H1 (cell line): Measurements from ENCODE around the gene NPFFR1. TPM values are rescaled to one million over a fixed set of nuclear protein-coding genes. Genes with fewer than 3 reads are reported as not detected.

ENCODE experiments used
- CTCF ChIA-PET: fragments of 300-600 bp; sonication (Branson Sonifier 250); formaldehyde crosslinking; loops from one replicate; lab custom pipeline; 2021; ENCODE audit not compliant: partially characterized antibody; lab: Charles Lee
- POLR2A ChIA-PET: fragments of 300-600 bp; sonication (Branson Sonifier 250); formaldehyde crosslinking; loops from one replicate; lab custom pipeline; 2021; ENCODE audit warnings: inconsistent platforms; ENCODE audit not compliant: partially characterized antibody; lab: Charles Lee
- DNase-seq, 2 experiments: peaks; one replicate each; pipeline versions ENCODE4 v3.0.0 to v3.0.0-alpha.2; 2010 to 2022; ENCODE audit warnings: low spot score in 2 of 2, low read depth in 1 of 2, mixed read lengths in 1 of 2
- FAIRE-seq: peaks from 2 replicates; lab custom pipeline; 2011; peaks lifted over from hg19 to GRCh38; lab: Jason Lieb, UNC
- H2AFZ ChIP-seq: 2 replicates; pipeline ENCODE4 v1.8.1; 2012; ENCODE audit warnings: low read length, inconsistent platforms
- H2AK5ac ChIP-seq: 2 replicates; pipeline ENCODE4 v1.6.1; 2013; ENCODE audit warnings: low read depth, low read length
- H2BK120ac ChIP-seq: replicated peaks from 2 replicates; pipeline ENCODE3; 2013; ENCODE audit warnings: low read depth, low read length, inconsistent platforms
- H2BK12ac ChIP-seq: 2 replicates; pipeline ENCODE4 v1.6.1; 2013; ENCODE audit warnings: low read depth, low read length
- H2BK15ac ChIP-seq: 2 replicates; pipeline ENCODE4 v1.6.1; 2013; ENCODE audit warnings: low read length
- H2BK20ac ChIP-seq: 2 replicates; pipeline ENCODE4 v1.6.1; 2013; ENCODE audit warnings: low read length
- H2BK5ac ChIP-seq: 2 replicates; pipeline ENCODE4 v1.6.1; 2013; ENCODE audit warnings: low read depth, low read length
- H3K14ac ChIP-seq: 2 replicates; pipeline ENCODE4 v1.6.1; 2013; ENCODE audit warnings: inconsistent platforms; ENCODE audit not compliant: insufficient read length
- H3K18ac ChIP-seq: 2 replicates; pipeline ENCODE4 v1.6.1; 2013; ENCODE audit warnings: low read length; ENCODE audit errors: extremely low read depth
- H3K23ac ChIP-seq: 2 replicates; pipeline ENCODE4 v1.6.1; 2013; ENCODE audit warnings: inconsistent platforms; ENCODE audit not compliant: insufficient read length
- H3K23me2 ChIP-seq: 2 replicates; pipeline ENCODE4 v1.6.1; 2013; ENCODE audit warnings: low read depth, low read length
- H3K27ac ChIP-seq: 2 replicates; pipeline ENCODE4 v1.6.1; 2011; ENCODE audit warnings: low read depth, low read length, inconsistent platforms
- H3K27me3 ChIP-seq, 4 experiments: replicated peaks in 1 of 4; 1 replicate in 1 of 4; 2 replicates in 3 of 4; pipeline versions ENCODE4 v1.6.1 to v1.8.1; 2011 to 2013; ENCODE audit warnings: low read length in 3 of 4, mild to moderate bottlenecking in 3 of 4, inconsistent platforms in 2 of 4, mixed read lengths in 2 of 4, moderate library complexity in 1 of 4; ENCODE audit not compliant: control insufficient read depth in 3 of 4, insufficient read depth in 3 of 4; ENCODE audit errors: extremely low read depth in 1 of 4
- H3K36me3 ChIP-seq, 4 experiments: 2 replicates each; pipeline versions ENCODE4 v1.6.1 to v1.8.1; 2011 to 2013; ENCODE audit warnings: mild to moderate bottlenecking in 4 of 4, low read length in 3 of 4, moderate library complexity in 2 of 4, control low read depth in 1 of 4, inconsistent platforms in 1 of 4; ENCODE audit not compliant: insufficient read depth in 4 of 4, control insufficient read depth in 2 of 4
- H3K4ac ChIP-seq: replicated peaks from 2 replicates; pipeline ENCODE3; 2013; ENCODE audit warnings: low read length, low read depth, mixed read lengths, inconsistent platforms; ENCODE audit not compliant: insufficient read length
- H3K4me1 ChIP-seq, 4 experiments: replicated peaks in 1 of 4; 1 replicate in 1 of 4; 2 replicates in 3 of 4; pipeline versions ENCODE4 v1.6.1 to v1.8.1; 2011 to 2013; ENCODE audit warnings: low read length in 3 of 4, inconsistent platforms in 2 of 4, mixed read lengths in 1 of 4; ENCODE audit not compliant: insufficient read depth in 4 of 4, control insufficient read depth in 3 of 4
- H3K4me2 ChIP-seq, 2 experiments: 2 replicates each; pipeline versions ENCODE4 v1.6.1 to v1.8.1; 2011 to 2013; ENCODE audit warnings: low read depth in 2 of 2, low read length in 2 of 2, control low read depth in 1 of 2, inconsistent platforms in 1 of 2, mild to moderate bottlenecking in 1 of 2; ENCODE audit not compliant: insufficient read depth in 1 of 2
- H3K4me3 ChIP-seq, 4 experiments: fragments of 200-600, 300-600 bp in 1 of 4; sonication (generic), shearing (Covaris generic), sonication (Bioruptor Twin) in 1 of 4; 2 replicates each; pipeline versions ENCODE4 v1.5.1 to v1.8.1; 2011 to 2016; ENCODE audit warnings: low read length in 4 of 4, low read depth in 3 of 4, control low read depth in 2 of 4, inconsistent platforms in 2 of 4, mild to moderate bottlenecking in 2 of 4, mixed read lengths in 1 of 4, moderate library complexity in 1 of 4; ENCODE audit not compliant: insufficient read depth in 2 of 4; ENCODE audit errors: extremely low read depth in 1 of 4
- H3K56ac ChIP-seq: replicated peaks from 2 replicates; pipeline ENCODE3; 2013; ENCODE audit warnings: low read depth, mild to moderate bottlenecking, mixed read lengths, low read length, inconsistent platforms; ENCODE audit not compliant: insufficient read length
- H3K79me1 ChIP-seq: 2 replicates; pipeline ENCODE4 v1.6.1; 2013; ENCODE audit warnings: low read depth, low read length, control low read depth
- H3K79me2 ChIP-seq, 2 experiments: 2 replicates each; pipeline versions ENCODE4 v1.6.1 to v1.8.1; 2012 to 2013; ENCODE audit warnings: low read length in 2 of 2, mild to moderate bottlenecking in 2 of 2, inconsistent platforms in 1 of 2; ENCODE audit not compliant: insufficient read depth in 2 of 2, control insufficient read depth in 1 of 2
- H3K9ac ChIP-seq, 4 experiments: replicated peaks in 1 of 4; 1 replicate in 1 of 4; 2 replicates in 3 of 4; pipeline versions ENCODE4 v1.6.1 to v1.8.1; 2011 to 2013; ENCODE audit warnings: low read depth in 3 of 4, low read length in 3 of 4, control low read depth in 2 of 4, mild to moderate bottlenecking in 2 of 4, moderate library complexity in 2 of 4, inconsistent platforms in 1 of 4; ENCODE audit errors: extremely low read depth in 1 of 4
- H3K9me3 ChIP-seq, 2 experiments: 2 replicates each; pipeline versions ENCODE4 v1.6.1 to v1.8.1; 2012 to 2013; ENCODE audit warnings: mild to moderate bottlenecking in 2 of 2, moderate library complexity in 2 of 2, control low read depth in 1 of 2, inconsistent platforms in 1 of 2, low read depth in 1 of 2, low read length in 1 of 2, mixed read lengths in 1 of 2; ENCODE audit not compliant: insufficient read depth in 2 of 2
- H4K20me1 ChIP-seq, 2 experiments: replicated peaks in 1 of 2; 2 replicates each; pipeline versions ENCODE3 to v1.8.1; 2011 to 2013; ENCODE audit warnings: inconsistent platforms in 2 of 2, low read length in 2 of 2, mild to moderate bottlenecking in 1 of 2; ENCODE audit not compliant: insufficient read depth in 2 of 2, control insufficient read depth in 1 of 2
- H4K5ac ChIP-seq: 2 replicates; pipeline ENCODE4 v1.6.1; 2013; ENCODE audit warnings: low read length, low read depth, mixed read lengths, inconsistent platforms; ENCODE audit not compliant: insufficient read length
- H4K8ac ChIP-seq: 2 replicates; pipeline ENCODE4 v1.8.0; 2013; ENCODE audit warnings: mild to moderate bottlenecking, moderate library complexity, low read length, inconsistent platforms; ENCODE audit not compliant: insufficient read depth; ENCODE audit errors: extremely low read depth
- H4K91ac ChIP-seq: replicated peaks from 2 replicates; pipeline ENCODE3; 2013; ENCODE audit warnings: low read length, mixed read lengths, inconsistent platforms; ENCODE audit not compliant: insufficient read length
- ASH2L ChIP-seq: fragments of 200-600, 300-600 bp; sonication (generic); IDR thresholded peaks from one replicate; pipeline ENCODE4 v1.7.1; 2017; ENCODE audit warnings: low read length
- BACH1 ChIP-seq: IDR thresholded peaks from 2 replicates; pipeline ENCODE4 v1.6.1; 2012; ENCODE audit warnings: low read length, improper control_type of control experiment
- CBX8 ChIP-seq: fragments of 300-800, 300-1000 bp; sonication (generic); IDR thresholded peaks from 2 replicates; pipeline ENCODE4 v1.7.1; 2016; ENCODE audit warnings: low read depth, low read length, borderline replicate concordance
- CHD1 ChIP-seq: IDR thresholded peaks from 2 replicates; pipeline ENCODE4 v1.6.1; 2012; ENCODE audit warnings: low read depth, low read length, improper control_type of control experiment
- CTBP2 ChIP-seq: IDR thresholded peaks from 2 replicates; pipeline ENCODE4 v1.7.0; 2011; ENCODE audit warnings: borderline replicate concordance, mild to moderate bottlenecking, moderate library complexity, mixed read lengths, low read length; ENCODE audit not compliant: insufficient read depth, insufficient read length
- EZH2 ChIP-seq: fragments of 200-600 bp; sonication (generic); IDR thresholded peaks from 2 replicates; pipeline ENCODE4 v1.7.1; 2012; ENCODE audit warnings: low read depth, mild to moderate bottlenecking, moderate library complexity, low read length, inconsistent platforms; ENCODE audit not compliant: severe bottlenecking
- KDM1A ChIP-seq: fragments of 200-600, 300-600 bp; sonication (generic); IDR thresholded peaks from 2 replicates; pipeline ENCODE4 v1.7.1; 2016; ENCODE audit warnings: mild to moderate bottlenecking, low read length, borderline replicate concordance
- PHF8 ChIP-seq: fragments of 200-600 bp; sonication (generic); conservative IDR thresholded peaks from 2 replicates; pipeline ENCODE4 v1.7.1; 2012; ENCODE audit warnings: low read depth, mild to moderate bottlenecking, inconsistent platforms, low read length, moderate library complexity
- POLR2A ChIP-seq, 2 experiments: IDR thresholded peaks; 1 replicate in 1 of 2; 2 replicates in 1 of 2; pipeline ENCODE4 v1.6.1; 2011; ENCODE audit warnings: low read depth in 2 of 2, low read length in 2 of 2, mild to moderate bottlenecking in 2 of 2; ENCODE audit errors: control extremely low read depth in 1 of 2
- POLR2AphosphoS5 ChIP-seq: IDR thresholded peaks from 2 replicates; pipeline ENCODE4 v1.6.1; 2011; ENCODE audit warnings: low read depth, low read length
- POU5F1 ChIP-seq: IDR thresholded peaks from 2 replicates; pipeline ENCODE4 v1.6.1; 2011; ENCODE audit warnings: low read depth, mild to moderate bottlenecking, low read length, moderate library complexity
- SIN3A ChIP-seq, 2 experiments: IDR thresholded peaks in 1 of 2; conservative IDR thresholded peaks in 1 of 2; 2 replicates each; pipeline ENCODE4 v1.6.1; 2011 to 2012; ENCODE audit warnings: low read length in 2 of 2, improper control_type of control experiment in 1 of 2, low read depth in 1 of 2, mild to moderate bottlenecking in 1 of 2
- TBP ChIP-seq: IDR thresholded peaks from 2 replicates; pipeline ENCODE4 v1.6.1; 2011; ENCODE audit warnings: low read depth, low read length, improper control_type of control experiment
- WGBS, 2 experiments: shearing (Covaris generic) in 1 of 2; methylation state at CpG; one replicate each; pipeline versions ENCODE4 v1.1.6 to v1.1.7; 2013 to 2015; ENCODE audit warnings: low lambda C conversion rate in 2 of 2, mixed read lengths in 2 of 2, inconsistent platforms in 1 of 2, low coverage in 1 of 2, missing lambda C conversion rate in 1 of 2; ENCODE audit not compliant: insufficient replicate concordance in 2 of 2, insufficient coverage in 1 of 2, insufficient read length in 1 of 2; ENCODE audit errors: extremely low coverage in 1 of 2, missing lambda C conversion rate in 1 of 2; 5-methylcytosine and 5-hydroxymethylcytosine counted together
- polyA plus RNA-seq, 7 experiments: library from polyadenylated mRNA; depleted of rRNA in 3 of 7; stranded (reverse) in 5 of 7; unstranded in 2 of 7; fragments of >200 nt in 5 of 7; fragments of 200-250 nt in 2 of 7; gene quantifications; 1 replicate in 5 of 7; 2 replicates in 1 of 7; 4 replicates in 1 of 7; pipeline versions ENCODE4 v1.2.1 to v1.2.3, GENCODE V29; 2011 to 2013; ENCODE audit warnings: missing spikeins in 2 of 7, mixed read lengths in 2 of 7
- total RNA-seq: library from RNA; stranded (reverse); fragmentation: NEBNext Ultra II Directional; extraction: Animal tissue kit (Norgen Biotek cat#: 25700); gene quantifications from 2 replicates; pipeline ENCODE4 v1.2.1, GENCODE V29; 2021
- TF ChIP-seq, protein P1 (sequence below): IDR thresholded peaks from 2 replicates; pipeline ENCODE4 v1.6.1; 2011; ENCODE audit warnings: low read depth, mild to moderate bottlenecking, low read length; ENCODE audit not compliant: insufficient read depth

NPFFR1 gene
- total and polyA plus RNA-seq, 2 of the 8 experiments (the other 6 are each of a cell fraction or from before 2014, with no cell fraction given) = 0.02 to 0.06 TPM

DNA sequence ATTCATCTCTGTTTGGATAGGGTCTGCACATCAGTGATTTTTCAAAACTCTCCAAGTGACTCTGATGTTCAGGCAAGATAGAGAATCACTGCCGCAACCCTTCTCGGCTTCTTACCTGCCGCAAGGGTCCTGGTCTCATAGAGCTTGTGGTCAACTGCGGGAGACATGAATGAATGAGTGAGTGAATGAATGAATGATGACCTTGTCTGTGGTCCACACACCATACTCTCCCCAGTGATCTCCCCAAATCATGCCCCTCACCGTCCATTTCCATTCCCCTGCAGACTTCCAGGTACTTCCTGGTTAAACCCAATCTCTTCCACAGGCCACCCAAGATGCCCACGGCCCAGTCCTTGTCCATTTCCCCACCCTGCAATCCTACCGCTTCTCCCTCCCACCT, 5.9 kb upstream of the NPFFR1 start:
- H2AK5ac ChIP-seq = no peak overlapping the region
- H3K4me1 ChIP-seq = peaks cover 0 to 4% (median 0%) of the 10 kb centered on the region in 4 experiments; a peak in 2 of 7 replicates
- H3K27me3 ChIP-seq = peaks cover 0 to 8% (median 0%) of the 10 kb centered on the region in 4 experiments; a peak in 4 of 7 replicates
- CTCF ChIA-PET = interaction anchor here (0.9 to 4.7 kb wide), 7 partner anchors 9 to 173 kb away, joined by 3 to 20 read pairs (median 3); no protein-coding TSS in a partner anchor
- DNase-seq (no peak), FAIRE-seq (no peak)
- H4K5ac ChIP-seq = no peak overlapping the region
- H4K20me1 ChIP-seq = no peaks in the 10 kb centered on the region
- no peaks in the 10 kb centered on the region for H3K23me2 ChIP-seq
- H3K23ac ChIP-seq = no peak overlapping the region
- no peak overlapping the region for H4K8ac ChIP-seq
- H2BK120ac ChIP-seq = no peak overlapping the region
- no peak overlapping the region for H3K9ac ChIP-seq
- no peaks in the 10 kb centered on the region for H3K9me3 ChIP-seq
- H2AFZ ChIP-seq = no peak overlapping the region
- no peak overlapping the region for H2BK20ac ChIP-seq
- POLR2A ChIA-PET = no interaction called here
- H2BK12ac ChIP-seq = no peak overlapping the region
- H2BK5ac ChIP-seq = no peak overlapping the region
- H3K14ac ChIP-seq = no peak overlapping the region
- H3K4me3 ChIP-seq = no peak overlapping the region
- H3K79me2 ChIP-seq = no peaks in the 10 kb centered on the region
- no peak overlapping the region for H3K56ac ChIP-seq
- no peak overlapping the region for H3K18ac ChIP-seq
- H3K4ac ChIP-seq = no peak overlapping the region
- H3K27ac ChIP-seq = no peak overlapping the region
- H2BK15ac ChIP-seq = no peak overlapping the region
- H4K91ac ChIP-seq = no peak overlapping the region
- WGBS, 2 experiments = 86% methylated on average over 7 of the region's 7 CpGs; no CpG with 5 or more reads in 1 of the 2 experiments
- H3K36me3 ChIP-seq = no peaks in the 10 kb centered on the region
- H3K79me1 ChIP-seq = no peaks in the 10 kb centered on the region
- TF ChIP-seq EZH2 = no peak
- no peak for TF ChIP-seq POLR2AphosphoS5
- TF ChIP-seq ASH2L = no peak
- TF ChIP-seq, protein P1, sequence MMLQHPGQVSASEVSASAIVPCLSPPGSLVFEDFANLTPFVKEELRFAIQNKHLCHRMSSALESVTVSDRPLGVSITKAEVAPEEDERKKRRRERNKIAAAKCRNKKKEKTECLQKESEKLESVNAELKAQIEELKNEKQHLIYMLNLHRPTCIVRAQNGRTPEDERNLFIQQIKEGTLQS = no peak
- TF ChIP-seq SIN3A (conservative IDR thresholded peaks at IDR 0.05 in 1 of 2, IDR thresholded peaks at IDR 0.05 in 1 of 2; ENCODE audit: low read depth in 1 of 2, low read length in 2 of 2) = no peak
- TF ChIP-seq POU5F1 = no peak
- no peak for TF ChIP-seq POLR2A (IDR thresholded peaks at IDR 0.05; ENCODE audit: control extremely low read depth in 1 of 2, low read depth in 2 of 2, low read length in 2 of 2)
- TF ChIP-seq CTBP2 = no peak
- no peak for TF ChIP-seq BACH1
- TF ChIP-seq TBP = no peak
- TF ChIP-seq CHD1 = no peak
- TF ChIP-seq PHF8 = no peak
- TF ChIP-seq CBX8 = no peak
- TF ChIP-seq KDM1A = no peak
- no peak overlapping the region for H3K4me2 ChIP-seq
